Rectal smooth muscle tissue (tissue), 1 donor: ENCODE measurements around the gene DPH1.
A peak's percentile ranks its signal among the peaks of the same experiment; 100 is the strongest.

Experiments
- H3K27ac ChIP-seq: one replicate; pipeline ENCODE4 v1.7.0; 2013; ENCODE audit warnings: low read depth, low read length, inconsistent platforms
- H3K27me3 ChIP-seq: one replicate; pipeline ENCODE4 v1.7.0; 2013; ENCODE audit warnings: low read length; ENCODE audit not compliant: control insufficient read depth, insufficient read depth
- H3K36me3 ChIP-seq: one replicate; pipeline ENCODE4 v1.7.0; 2013; ENCODE audit warnings: low read length; ENCODE audit not compliant: control insufficient read depth, insufficient read depth
- H3K4me1 ChIP-seq: one replicate; pipeline ENCODE4 v1.7.0; 2013; ENCODE audit warnings: low read length; ENCODE audit not compliant: control insufficient read depth, insufficient read depth
- H3K4me3 ChIP-seq: one replicate; pipeline ENCODE4 v1.7.0; 2013; ENCODE audit warnings: low read length
- H3K9ac ChIP-seq: one replicate; pipeline ENCODE4 v1.7.0; 2013; ENCODE audit warnings: low read length

The DPH1 gene

DNA sequence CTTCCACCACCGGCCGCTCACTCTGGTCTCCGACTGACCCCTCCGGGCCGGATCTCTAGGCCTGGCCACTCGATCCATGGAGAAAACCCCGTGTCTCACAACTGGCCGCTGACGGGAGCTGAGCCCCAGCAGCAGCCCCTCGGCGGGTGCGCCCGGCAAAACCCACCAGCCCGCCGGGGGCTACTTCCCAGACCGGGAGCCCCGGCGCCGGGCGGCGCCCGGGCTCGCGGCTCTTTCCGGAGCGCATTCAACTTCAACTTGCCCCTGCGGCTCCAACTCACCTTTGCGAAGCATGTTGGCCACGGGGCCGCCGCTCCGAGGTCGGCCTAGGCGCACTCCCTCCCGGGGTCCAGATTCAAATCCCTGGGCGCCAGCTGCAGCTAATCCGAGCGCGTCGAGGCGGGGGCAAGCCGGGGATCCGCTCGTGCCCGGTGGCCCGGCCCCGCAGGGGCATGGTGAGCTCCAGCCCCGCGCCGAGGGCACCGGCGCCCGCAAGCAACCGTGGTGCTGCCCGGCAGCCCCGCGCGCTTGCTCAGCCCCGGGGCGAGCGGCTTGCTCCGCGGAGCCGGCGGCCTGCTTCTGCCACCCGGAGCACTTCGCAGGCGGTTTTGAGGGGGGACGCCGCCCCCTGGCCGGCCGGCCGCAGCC, 5.3 kb upstream of the DPH1 start:
- Histone ChIP-seq H3K27me3 (peaks cover 4% of the 10 kb centered on the region), H3K9ac (no peak overlapping the region), H3K4me1 (no peaks in the 10 kb centered on the region), H3K4me3 (peak overlapping the region; percentile 51), H3K27ac (no peak overlapping the region), H3K36me3 (no peaks in the 10 kb centered on the region)

DNA sequence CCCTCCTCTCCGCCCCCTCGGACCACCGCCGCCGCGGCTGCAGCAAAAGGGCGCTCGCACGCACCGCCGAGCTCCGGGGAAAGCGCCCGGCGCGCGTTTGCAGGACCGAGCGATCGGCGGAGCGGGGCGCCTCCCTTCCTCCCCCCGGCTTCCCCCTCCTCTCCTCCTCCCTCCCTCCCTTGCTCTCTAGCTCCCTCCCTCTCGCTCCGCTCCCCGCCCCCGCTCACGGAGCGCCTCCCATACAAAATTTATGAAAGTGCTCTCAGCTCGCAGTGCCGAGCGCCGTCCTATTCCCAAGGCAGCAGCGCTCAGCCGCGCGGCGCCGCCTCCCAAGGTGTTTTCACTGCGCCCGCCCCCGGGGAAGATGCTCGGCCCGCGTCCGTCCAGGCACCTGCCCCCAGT, 4.7 kb upstream of the DPH1 start, which contains the start of gene RTN4RL1:
RTN4RL1 (minus strand) TSS at position 115 of the 402 bp plus-strand sequence. CDS start 469 bp downstream, outside the sequence.
- Histone ChIP-seq H3K27ac (no peak within 1 kb of the TSS), H3K9ac (no peak within 1 kb of the TSS), H3K4me1 (no peaks in the 10 kb centered on the region), H3K36me3 (no peaks in the 10 kb centered on the region), H3K27me3 (peaks cover 4% of the 10 kb centered on the region), H3K4me3 (peak within 1 kb of the TSS; percentile 51)

- Histone ChIP-seq H3K27ac (no peak overlapping the region), H3K27me3 (peaks cover 4% of the 10 kb centered on the region), H3K4me3 (peak overlapping the region; percentile 51), H3K36me3 (no peaks in the 10 kb centered on the region), H3K4me1 (peaks cover under 1% of the 10 kb centered on the region), H3K9ac (no peak overlapping the region)
These were observed 4.2 kb upstream of the DPH1 start for GRCh38 chr17:2025622-2026309.

- H3K4me1 ChIP-seq: peaks cover 7% of the 10 kb centered on the region
- H3K27me3 ChIP-seq: peaks cover 4% of the 10 kb centered on the region
These were observed 2.3 kb upstream of the DPH1 start for GRCh38 chr17:2027528-2028233.

DNA sequence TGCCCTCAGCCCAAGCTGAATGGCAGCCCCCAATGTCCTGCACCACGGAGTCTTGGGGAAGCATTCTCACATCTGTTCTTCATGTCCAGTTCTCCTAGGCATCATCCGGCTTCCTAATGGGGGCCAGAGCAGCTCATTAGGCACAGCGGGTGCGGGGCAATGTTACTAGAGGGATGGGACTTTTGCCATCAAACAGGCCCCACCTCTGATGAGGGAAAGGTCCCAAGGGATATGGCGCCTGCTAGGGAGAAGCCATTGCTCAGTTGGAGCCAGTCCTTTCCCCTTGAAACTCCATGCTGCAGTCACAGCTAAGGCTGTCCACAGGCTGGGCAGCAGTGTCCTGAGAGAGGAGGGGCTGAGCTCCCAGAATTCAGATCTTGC, 1.7 kb upstream of the DPH1 start:
- H3K27ac ChIP-seq: no peak overlapping the region
- H3K36me3 ChIP-seq: no peaks in the 10 kb centered on the region
- H3K9ac ChIP-seq: no peak overlapping the region
- H3K4me1 ChIP-seq: peaks cover 7% of the 10 kb centered on the region
- peaks cover 4% of the 10 kb centered on the region for H3K27me3 ChIP-seq
- H3K4me3 ChIP-seq: no peak overlapping the region

More at GRCh38 chr17:2027528-2028233, 2.3 kb upstream of the DPH1 start:
- no peaks in the 10 kb centered on the region for H3K36me3 ChIP-seq
- no peak overlapping the region for H3K27ac ChIP-seq
- no peak overlapping the region for H3K4me3 ChIP-seq
- H3K9ac ChIP-seq: no peak overlapping the region

GRCh38 chr17:2028737-2029136, 1.2 kb upstream of the DPH1 start:
- Histone ChIP-seq H3K9ac (no peak overlapping the region), H3K27me3 (peaks cover 4% of the 10 kb centered on the region), H3K27ac (no peak overlapping the region), H3K4me1 (peaks cover 7% of the 10 kb centered on the region), H3K36me3 (no peaks in the 10 kb centered on the region), H3K4me3 (no peak overlapping the region)

DNA sequence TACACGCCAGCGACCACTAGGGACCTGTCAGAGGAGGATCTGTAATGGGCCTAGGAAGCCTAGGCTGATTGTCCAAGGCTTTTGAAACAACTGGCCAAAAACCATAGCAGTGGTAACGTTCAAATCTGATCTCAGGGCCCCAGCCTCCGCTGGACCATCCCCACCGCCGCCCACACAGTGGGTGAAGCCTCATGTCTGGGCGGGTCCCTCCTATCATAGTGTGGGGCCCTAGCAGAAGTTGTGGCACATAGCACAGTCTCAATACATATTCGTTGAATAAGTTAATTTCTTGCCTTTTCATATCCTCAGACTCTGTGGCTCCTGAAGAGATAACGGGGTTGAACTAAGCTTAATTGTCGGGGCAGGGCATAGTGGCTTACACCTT, 818 bp downstream of the DPH1 start:
- H3K27ac ChIP-seq: no peak overlapping the region
- peaks cover under 1% of the 10 kb centered on the region for H3K36me3 ChIP-seq
- peak overlapping the region; percentile 99 for H3K4me3 ChIP-seq
- no peak overlapping the region for H3K9ac ChIP-seq
- peaks cover 7% of the 10 kb centered on the region for H3K4me1 ChIP-seq
- H3K27me3 ChIP-seq: peaks cover 4% of the 10 kb centered on the region

GRCh38 chr17:2033153-2033552, 3.2 kb downstream of the DPH1 start:
- Histone ChIP-seq H3K27me3 (no peaks in the 10 kb centered on the region), H3K27ac (no peak overlapping the region), H3K4me3 (no peak overlapping the region), H3K9ac (no peak overlapping the region), H3K4me1 (peaks cover 7% of the 10 kb centered on the region), H3K36me3 (peaks cover 16% of the 10 kb centered on the region)

DNA sequence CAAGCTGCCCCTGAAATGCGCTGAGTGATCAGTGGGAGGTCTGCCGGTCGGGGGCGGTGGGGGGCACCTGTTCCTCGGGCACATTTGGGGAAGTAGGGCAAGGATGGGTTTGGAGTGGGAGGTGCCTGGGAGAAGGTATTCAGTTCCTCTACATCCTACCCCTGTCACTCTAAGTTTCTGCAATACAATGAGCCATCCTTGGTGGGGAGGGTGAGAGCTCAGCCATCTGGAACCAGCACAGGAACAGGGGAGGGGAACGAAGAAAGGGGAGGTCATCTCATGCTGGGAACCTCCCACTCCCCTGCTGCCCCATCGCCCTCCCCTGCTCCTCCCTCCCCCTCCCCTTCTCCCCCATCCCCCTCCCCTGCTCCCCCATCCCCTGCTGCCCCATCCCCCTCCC, 4.2 kb downstream of the DPH1 start:
- H3K27me3 ChIP-seq: no peaks in the 10 kb centered on the region
- no peak overlapping the region for H3K27ac ChIP-seq
- no peak overlapping the region for H3K4me3 ChIP-seq
- peaks cover 16% of the 10 kb centered on the region for H3K36me3 ChIP-seq
- no peak overlapping the region for H3K9ac ChIP-seq
- H3K4me1 ChIP-seq: peaks cover 7% of the 10 kb centered on the region

GRCh38 chr17:2034806-2035540, 5.0 kb downstream of the DPH1 start:
- Histone ChIP-seq H3K4me1 (peaks cover 7% of the 10 kb centered on the region), H3K36me3 (peaks cover 16% of the 10 kb centered on the region), H3K4me3 (no peak overlapping the region), H3K9ac (no peak overlapping the region), H3K27ac (no peak overlapping the region), H3K27me3 (no peaks in the 10 kb centered on the region)

GRCh38 chr17:2035541-2036488, 5.9 kb downstream of the DPH1 start:
- Histone ChIP-seq H3K27ac (no peak overlapping the region), H3K4me3 (no peak overlapping the region), H3K9ac (no peak overlapping the region), H3K27me3 (no peaks in the 10 kb centered on the region), H3K36me3 (peaks cover 18% of the 10 kb centered on the region), H3K4me1 (peaks cover 6% of the 10 kb centered on the region)
